Neuronal stem cell (in vitro differentiated cells): Measurements from ENCODE around the gene NSD2.
A peak's percentile ranks its signal among the peaks of the same experiment; 100 is the strongest.
"Not testable (repeated sequence)": the region's sequence is repeated elsewhere in the genome, so short reads cannot be mapped to it uniquely, and the experiment has no call there.

Experiments used
- DNase-seq: peaks from one replicate; pipeline ENCODE4 v3.0.0-alpha.2; 2013; ENCODE audit warnings: low spot score
- H2AFZ ChIP-seq: one replicate; pipeline ENCODE4 v1.6.1; 2013; ENCODE audit warnings: mild to moderate bottlenecking, low read length, inconsistent platforms
- H2AK5ac ChIP-seq: 2 replicates; pipeline ENCODE4 v1.6.1; 2013; ENCODE audit warnings: low read depth, mild to moderate bottlenecking, inconsistent platforms, low read length, moderate library complexity, mixed read lengths
- H2BK120ac ChIP-seq: 2 replicates; pipeline ENCODE4 v1.6.1; 2013; ENCODE audit warnings: low read depth, mild to moderate bottlenecking, inconsistent platforms, low read length, moderate library complexity, mixed read lengths
- H2BK12ac ChIP-seq: one replicate; pipeline ENCODE4 v1.6.1; 2013; ENCODE audit warnings: low read length, inconsistent platforms
- H2BK15ac ChIP-seq: 2 replicates; pipeline ENCODE4 v1.6.1; 2013; ENCODE audit warnings: mild to moderate bottlenecking, low read length, inconsistent platforms, mixed read lengths
- H2BK5ac ChIP-seq: one replicate; pipeline ENCODE4 v1.6.1; 2013; ENCODE audit warnings: inconsistent platforms, mild to moderate bottlenecking, low read length, moderate library complexity
- H3K14ac ChIP-seq: one replicate; pipeline ENCODE4 v1.6.1; 2013; ENCODE audit warnings: low read length, inconsistent platforms
- H3K18ac ChIP-seq: 2 replicates; pipeline ENCODE4 v1.6.1; 2013; ENCODE audit warnings: low read length, inconsistent platforms
- H3K23ac ChIP-seq: 2 replicates; pipeline ENCODE4 v1.6.1; 2013; ENCODE audit warnings: low read depth, mild to moderate bottlenecking, mixed read lengths, low read length, inconsistent platforms; ENCODE audit not compliant: poor library complexity
- H3K27ac ChIP-seq: replicated peaks from 3 replicates; pipeline ENCODE4 v1.5.1; 2013; ENCODE audit warnings: low read length, inconsistent platforms
- H3K27me3 ChIP-seq, 3 experiments: 2 replicates each; pipeline ENCODE4 v1.6.1; 2013; ENCODE audit warnings: low read length in 3 of 3, mild to moderate bottlenecking in 2 of 3, inconsistent platforms in 1 of 3, low read depth in 1 of 3, mixed read lengths in 1 of 3, moderate library complexity in 1 of 3; ENCODE audit not compliant: control insufficient read depth in 3 of 3, insufficient read depth in 3 of 3
- H3K36me3 ChIP-seq, 2 donors: replicated peaks in 1 of 2; 2 replicates each; pipeline ENCODE4 v1.6.1; 2013; ENCODE audit warnings: low read length in 2 of 2; ENCODE audit not compliant: control insufficient read depth in 2 of 2, insufficient read depth in 2 of 2
- H3K4ac ChIP-seq: 2 replicates; pipeline ENCODE4 v1.6.1; 2013; ENCODE audit warnings: inconsistent platforms, mild to moderate bottlenecking, low read length, moderate library complexity
- H3K4me1 ChIP-seq, 2 donors: 1 replicate in 1 of 2; 2 replicates in 1 of 2; pipeline ENCODE4 v1.6.1; 2013; ENCODE audit warnings: low read length in 2 of 2, low read depth in 1 of 2; ENCODE audit not compliant: control insufficient read depth in 2 of 2, insufficient read depth in 1 of 2
- H3K4me2 ChIP-seq: one replicate; pipeline ENCODE4 v1.6.1; 2013; ENCODE audit warnings: mild to moderate bottlenecking, low read length, inconsistent platforms; ENCODE audit not compliant: insufficient read depth, poor library complexity, severe bottlenecking
- H3K4me3 ChIP-seq, 2 donors: 2 replicates each; pipeline ENCODE4 v1.5.1; 2013; ENCODE audit warnings: low read length in 2 of 2, mild to moderate bottlenecking in 2 of 2, inconsistent platforms in 1 of 2, moderate library complexity in 1 of 2
- H3K79me1 ChIP-seq: one replicate; pipeline ENCODE4 v1.6.1; 2013; ENCODE audit warnings: low read depth, mild to moderate bottlenecking, inconsistent platforms, low read length, moderate library complexity
- H3K9ac ChIP-seq: one replicate; pipeline ENCODE4 v1.6.1; 2013; ENCODE audit warnings: mild to moderate bottlenecking, low read depth, low read length, inconsistent platforms; ENCODE audit not compliant: poor library complexity
- H3K9me3 ChIP-seq, 2 donors: replicated peaks in 1 of 2; 2 replicates each; pipeline versions ENCODE3 to v1.6.1; 2013; ENCODE audit warnings: low read length in 2 of 2, mild to moderate bottlenecking in 2 of 2, inconsistent platforms in 1 of 2, low read depth in 1 of 2, mixed read lengths in 1 of 2, moderate library complexity in 1 of 2; ENCODE audit not compliant: control insufficient read depth in 2 of 2, insufficient read depth in 1 of 2
- H4K8ac ChIP-seq: one replicate; pipeline ENCODE4 v1.6.1; 2013; ENCODE audit warnings: low read depth, mild to moderate bottlenecking, inconsistent platforms, low read length, moderate library complexity
- H4K91ac ChIP-seq: one replicate; pipeline ENCODE4 v1.6.1; 2013; ENCODE audit warnings: low read length, low read depth, mild to moderate bottlenecking, inconsistent platforms; ENCODE audit not compliant: poor library complexity
- WGBS, 2 donors: extraction: QIAGEN DNeasy Blood & Tissue Kit; methylation state at CpG; one replicate each; pipeline ENCODE4 v1.1.7; 2013; ENCODE audit warnings: missing lambda C conversion rate in 2 of 2, mixed read lengths in 1 of 2; ENCODE audit not compliant: insufficient read length in 2 of 2, insufficient replicate concordance in 1 of 2; ENCODE audit errors: extremely low coverage in 2 of 2; 5-methylcytosine and 5-hydroxymethylcytosine counted together

Gene NSD2

DNA sequence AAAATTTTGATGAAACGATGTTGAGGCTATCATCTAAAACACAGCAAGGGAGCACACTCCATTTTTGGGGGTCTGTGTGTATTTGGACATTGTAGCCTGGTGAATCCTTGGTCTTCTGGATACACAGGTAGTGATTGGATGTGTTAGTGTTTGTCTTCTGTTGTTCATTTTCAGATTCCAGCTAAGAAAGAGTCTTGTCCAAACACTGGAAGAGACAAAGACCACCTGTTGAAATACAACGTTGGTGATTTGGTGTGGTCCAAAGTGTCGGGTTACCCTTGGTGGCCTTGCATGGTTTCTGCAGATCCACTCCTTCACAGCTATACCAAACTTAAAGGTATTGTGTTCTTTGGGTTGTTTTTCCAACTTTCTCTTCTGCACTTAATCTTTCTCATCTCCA lies 32.8 kb downstream of the NSD2 start:
- Histone ChIP-seq H3K27me3 (no peaks in the 10 kb centered on the region), H3K23ac (no peak overlapping the region), H2AK5ac (no peak overlapping the region), H2BK15ac (no peak overlapping the region), H3K79me1 (peaks cover 19% of the 10 kb centered on the region), H3K14ac (no peak overlapping the region), H2BK12ac (no peak overlapping the region), H3K4ac (no peak overlapping the region), H2AFZ (no peak overlapping the region), H3K9ac (no peak overlapping the region), H3K4me2 (no peak overlapping the region), H3K4me1 (peaks cover 0 to 8% of the 10 kb centered on the region in 2 donors), H3K36me3 (peaks cover 43 to 95% of the 10 kb centered on the region in 2 donors), H3K18ac (no peak overlapping the region), H2BK120ac (no peak overlapping the region), H4K91ac (no peak overlapping the region), H3K27ac (no peak overlapping the region), H2BK5ac (no peak overlapping the region), H4K8ac (no peak overlapping the region), H3K4me3 (no peak overlapping the region), H3K9me3 (peaks cover 0 to 2% of the 10 kb centered on the region in 2 donors)
- no peak for DNase-seq
- no CpG with 5 or more reads among the region's 3 CpGs for WGBS, 2 donors

DNA sequence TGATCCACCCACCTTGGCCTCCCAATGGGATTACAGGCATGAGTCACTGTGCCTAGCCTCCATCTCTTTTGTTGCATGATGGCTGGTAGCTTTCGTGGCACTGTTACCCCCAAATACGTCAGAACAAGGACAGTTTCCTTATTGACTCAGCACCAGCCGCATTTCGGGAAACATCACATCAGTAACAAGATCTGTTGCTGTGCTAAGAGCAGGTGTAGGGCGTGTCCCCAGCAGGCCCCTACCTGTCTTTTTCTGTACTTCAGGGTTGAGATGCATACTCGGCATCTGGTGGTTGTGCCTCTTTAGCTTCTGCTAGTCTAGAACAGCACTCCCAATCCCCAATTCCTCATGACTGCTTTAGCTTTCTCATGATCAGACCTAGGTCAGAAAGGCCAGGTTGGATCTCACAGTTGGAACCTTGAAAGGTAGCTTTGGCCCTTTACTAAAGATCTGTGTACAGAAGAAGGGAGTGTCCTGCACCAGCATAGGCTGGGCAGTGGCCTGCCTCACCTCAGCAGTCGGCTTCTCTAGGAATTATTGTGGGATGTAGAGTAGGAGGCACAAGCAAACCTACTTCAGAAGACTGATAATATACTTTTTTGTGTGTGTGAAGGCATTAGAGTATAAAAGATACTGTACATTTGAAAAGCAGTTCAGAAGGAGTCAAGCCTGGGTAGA lies 36.8 kb downstream of the NSD2 start:
- H3K4me1 ChIP-seq: peaks cover 0 to 8% of the 10 kb centered on the region in 2 donors
- no peak overlapping the region for H2BK5ac ChIP-seq
- no peaks in the 10 kb centered on the region for H3K9me3 ChIP-seq
- H2AK5ac ChIP-seq: no peak overlapping the region
- H4K8ac ChIP-seq: no peak overlapping the region
- no peak overlapping the region for H3K23ac ChIP-seq
- no peak overlapping the region for H3K4me3 ChIP-seq
- no peak overlapping the region for H4K91ac ChIP-seq
- H2AFZ ChIP-seq: no peak overlapping the region
- H3K4me2 ChIP-seq: no peak overlapping the region
- H3K36me3 ChIP-seq: peaks cover 26 to 96% of the 10 kb centered on the region in 2 donors
- H3K14ac ChIP-seq: no peak overlapping the region
- no peak overlapping the region for H2BK12ac ChIP-seq
- no peak overlapping the region for H3K27ac ChIP-seq
- no peak overlapping the region for H3K18ac ChIP-seq
- no CpG with 5 or more reads among the region's 7 CpGs for WGBS, 2 donors
- H3K27me3 ChIP-seq: no peaks in the 10 kb centered on the region
- H2BK15ac ChIP-seq: no peak overlapping the region
- no peak overlapping the region for H3K4ac ChIP-seq
- DNase-seq: no peak
- no peak overlapping the region for H3K9ac ChIP-seq
- H3K79me1 ChIP-seq: peaks cover 3% of the 10 kb centered on the region
- H2BK120ac ChIP-seq: no peak overlapping the region

DNA sequence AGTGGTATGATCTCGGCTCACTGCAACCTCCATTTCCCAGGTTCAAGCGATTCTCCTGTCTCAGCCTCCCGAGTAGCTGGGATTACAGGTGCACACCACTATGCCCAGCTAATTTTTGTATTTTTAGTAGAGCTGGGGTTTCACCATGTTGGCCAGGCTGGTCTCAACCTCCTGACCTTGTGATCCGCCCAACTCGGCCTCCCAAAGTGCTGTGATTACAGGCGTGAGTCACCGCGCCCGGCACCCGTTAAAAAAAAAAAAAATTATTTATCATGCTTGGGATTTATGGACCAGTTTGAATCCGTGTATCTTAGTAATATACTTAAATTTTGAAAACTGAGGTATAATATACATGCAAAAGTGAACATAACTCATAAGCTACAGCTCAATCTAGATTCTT lies 38.5 kb downstream of the NSD2 start:
- H2BK12ac ChIP-seq, H3K4me2 ChIP-seq, H2BK120ac ChIP-seq, H3K18ac ChIP-seq, H3K23ac ChIP-seq, H2AFZ ChIP-seq, H2BK5ac ChIP-seq, H3K9ac ChIP-seq, H2AK5ac ChIP-seq, H2BK15ac ChIP-seq, H3K14ac ChIP-seq, H3K4me1 ChIP-seq, H3K4me3 ChIP-seq, H3K4ac ChIP-seq, H3K27me3 ChIP-seq, DNase-seq, H4K8ac ChIP-seq, H4K91ac ChIP-seq, H3K9me3 ChIP-seq, H3K27ac ChIP-seq, H3K79me1 ChIP-seq: not testable (repeated sequence)
- H3K36me3 ChIP-seq: peaks cover 23 to 98% of the 10 kb centered on the region in 2 donors
- no CpG with 5 or more reads among the region's 11 CpGs for WGBS, 2 donors

- Histone ChIP-seq H3K4ac (no peak overlapping the region), H3K4me1 (peaks cover 0 to 8% of the 10 kb centered on the region in 2 donors), H2BK120ac (no peak overlapping the region), H2AFZ (no peak overlapping the region), H3K36me3 (peaks cover 19 to 96% of the 10 kb centered on the region in 2 donors), H4K91ac (no peak overlapping the region), H2BK12ac (no peak overlapping the region), H3K4me2 (no peak overlapping the region), H3K4me3 (no peak overlapping the region), H4K8ac (no peak overlapping the region), H3K14ac (no peak overlapping the region), H3K9me3 (no peaks in the 10 kb centered on the region), H2AK5ac (no peak overlapping the region), H3K27ac (no peak overlapping the region), H3K9ac (no peak overlapping the region), H2BK5ac (no peak overlapping the region), H3K23ac (no peak overlapping the region), H3K27me3 (no peaks in the 10 kb centered on the region), H3K79me1 (peaks cover 2% of the 10 kb centered on the region), H2BK15ac (no peak overlapping the region), H3K18ac (no peak overlapping the region)
- WGBS, 2 donors: no CpG with 5 or more reads among the region's 3 CpGs
- DNase-seq: peak; percentile 30
These were observed 39.5 kb downstream of the NSD2 start for GRCh38 chr4:1910643-1911042.
